ENCODE data around the gene ERG.

DNA sequence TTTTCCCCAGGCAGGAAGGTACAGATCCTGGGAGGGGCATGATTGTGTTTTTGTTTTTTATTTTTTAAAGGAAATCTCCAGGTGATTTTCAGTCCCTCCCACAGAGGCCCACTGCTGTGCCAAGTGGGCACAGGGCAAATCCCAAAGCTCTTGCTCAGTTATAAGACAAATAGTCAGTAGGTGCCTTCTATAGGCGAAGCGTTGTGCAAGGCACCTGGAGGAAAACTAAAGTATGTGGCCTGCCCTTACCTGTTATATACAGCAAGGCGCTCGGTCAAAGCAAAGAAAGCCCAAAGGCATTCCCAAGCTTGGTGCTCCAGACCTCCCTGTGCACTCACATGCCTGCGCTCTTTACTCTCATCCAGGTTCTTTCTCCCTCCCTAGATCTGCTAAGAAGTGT lies 160.5 kb downstream of the ERG start:
- TF ChIP-seq, protein P1, sequence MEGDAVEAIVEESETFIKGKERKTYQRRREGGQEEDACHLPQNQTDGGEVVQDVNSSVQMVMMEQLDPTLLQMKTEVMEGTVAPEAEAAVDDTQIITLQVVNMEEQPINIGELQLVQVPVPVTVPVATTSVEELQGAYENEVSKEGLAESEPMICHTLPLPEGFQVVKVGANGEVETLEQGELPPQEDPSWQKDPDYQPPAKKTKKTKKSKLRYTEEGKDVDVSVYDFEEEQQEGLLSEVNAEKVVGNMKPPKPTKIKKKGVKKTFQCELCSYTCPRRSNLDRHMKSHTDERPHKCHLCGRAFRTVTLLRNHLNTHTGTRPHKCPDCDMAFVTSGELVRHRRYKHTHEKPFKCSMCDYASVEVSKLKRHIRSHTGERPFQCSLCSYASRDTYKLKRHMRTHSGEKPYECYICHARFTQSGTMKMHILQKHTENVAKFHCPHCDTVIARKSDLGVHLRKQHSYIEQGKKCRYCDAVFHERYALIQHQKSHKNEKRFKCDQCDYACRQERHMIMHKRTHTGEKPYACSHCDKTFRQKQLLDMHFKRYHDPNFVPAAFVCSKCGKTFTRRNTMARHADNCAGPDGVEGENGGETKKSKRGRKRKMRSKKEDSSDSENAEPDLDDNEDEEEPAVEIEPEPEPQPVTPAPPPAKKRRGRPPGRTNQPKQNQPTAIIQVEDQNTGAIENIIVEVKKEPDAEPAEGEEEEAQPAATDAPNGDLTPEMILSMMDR (IDR thresholded peaks at IDR 0.05) = no peak
- no peak for TF ChIP-seq POLR2A (IDR thresholded peaks at IDR 0.05)
- TF ChIP-seq POLR2AphosphoS5 (IDR thresholded peaks at IDR 0.05) = no peak
